Stimulated activated CD4-positive, alpha-beta T cell treated with anti-CD3 and anti-CD28 coated beads, TNF-alpha, amount 100 ng/mL, for 48 hours (primary cell): Measurements from ENCODE around the gene TYW1.
"Not testable (repeated sequence)": the region's sequence is repeated elsewhere in the genome, so short reads cannot be mapped to it uniquely, and the experiment has no call there.

Experiments used
- DNase-seq, 3 donors: peaks; one replicate each; pipeline ENCODE4 v3.0.0-alpha.2; 2020; ENCODE audit warnings: low read depth in 3 of 3

The TYW1 gene, protein sequence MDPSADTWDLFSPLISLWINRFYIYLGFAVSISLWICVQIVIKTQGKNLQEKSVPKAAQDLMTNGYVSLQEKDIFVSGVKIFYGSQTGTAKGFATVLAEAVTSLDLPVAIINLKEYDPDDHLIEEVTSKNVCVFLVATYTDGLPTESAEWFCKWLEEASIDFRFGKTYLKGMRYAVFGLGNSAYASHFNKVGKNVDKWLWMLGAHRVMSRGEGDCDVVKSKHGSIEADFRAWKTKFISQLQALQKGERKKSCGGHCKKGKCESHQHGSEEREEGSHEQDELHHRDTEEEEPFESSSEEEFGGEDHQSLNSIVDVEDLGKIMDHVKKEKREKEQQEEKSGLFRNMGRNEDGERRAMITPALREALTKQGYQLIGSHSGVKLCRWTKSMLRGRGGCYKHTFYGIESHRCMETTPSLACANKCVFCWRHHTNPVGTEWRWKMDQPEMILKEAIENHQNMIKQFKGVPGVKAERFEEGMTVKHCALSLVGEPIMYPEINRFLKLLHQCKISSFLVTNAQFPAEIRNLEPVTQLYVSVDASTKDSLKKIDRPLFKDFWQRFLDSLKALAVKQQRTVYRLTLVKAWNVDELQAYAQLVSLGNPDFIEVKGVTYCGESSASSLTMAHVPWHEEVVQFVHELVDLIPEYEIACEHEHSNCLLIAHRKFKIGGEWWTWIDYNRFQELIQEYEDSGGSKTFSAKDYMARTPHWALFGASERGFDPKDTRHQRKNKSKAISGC

DNA sequence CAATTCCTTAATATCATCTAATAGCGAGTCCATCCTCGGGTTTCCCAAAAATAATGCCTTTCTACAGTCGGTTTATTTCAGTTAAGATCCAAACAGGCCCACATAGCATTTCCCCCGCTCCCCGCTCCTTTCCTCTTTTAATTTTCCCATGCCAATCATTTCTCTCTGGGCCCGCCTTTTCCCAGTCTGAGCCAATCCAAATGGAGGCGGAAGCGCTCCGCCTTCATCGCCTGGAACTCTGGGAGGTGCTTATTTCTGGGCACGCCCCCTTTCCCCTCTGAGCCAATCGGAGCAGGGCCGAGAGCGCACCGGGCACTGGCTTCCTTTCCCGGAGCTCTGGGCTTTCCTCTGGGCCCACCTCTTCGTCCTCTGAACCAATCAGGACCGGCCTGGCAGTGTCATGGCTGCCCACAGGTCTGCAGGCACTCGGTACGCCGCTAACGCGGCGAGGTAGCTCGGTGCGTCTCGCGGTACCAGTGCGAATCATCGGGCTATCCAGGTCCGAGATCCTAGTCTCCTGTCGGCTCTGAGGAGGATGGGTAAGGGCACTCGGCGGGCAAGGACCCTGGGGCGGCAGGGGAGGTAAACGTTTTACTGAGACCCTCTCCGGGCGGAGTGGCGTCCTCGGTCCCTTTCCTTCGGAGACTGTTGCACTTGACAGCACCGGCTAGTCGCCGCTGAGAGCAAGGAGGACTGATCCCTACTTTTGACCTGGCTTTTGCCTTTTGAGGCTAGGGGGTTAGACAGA is at the start of gene TYW1:
TYW1 (plus strand) TSS at position 390 of the 748 bp plus-strand sequence; CDS start at position 536, 146 bp downstream.
- peak; percentile 95 to 98 (median 97) for DNase-seq

DNA sequence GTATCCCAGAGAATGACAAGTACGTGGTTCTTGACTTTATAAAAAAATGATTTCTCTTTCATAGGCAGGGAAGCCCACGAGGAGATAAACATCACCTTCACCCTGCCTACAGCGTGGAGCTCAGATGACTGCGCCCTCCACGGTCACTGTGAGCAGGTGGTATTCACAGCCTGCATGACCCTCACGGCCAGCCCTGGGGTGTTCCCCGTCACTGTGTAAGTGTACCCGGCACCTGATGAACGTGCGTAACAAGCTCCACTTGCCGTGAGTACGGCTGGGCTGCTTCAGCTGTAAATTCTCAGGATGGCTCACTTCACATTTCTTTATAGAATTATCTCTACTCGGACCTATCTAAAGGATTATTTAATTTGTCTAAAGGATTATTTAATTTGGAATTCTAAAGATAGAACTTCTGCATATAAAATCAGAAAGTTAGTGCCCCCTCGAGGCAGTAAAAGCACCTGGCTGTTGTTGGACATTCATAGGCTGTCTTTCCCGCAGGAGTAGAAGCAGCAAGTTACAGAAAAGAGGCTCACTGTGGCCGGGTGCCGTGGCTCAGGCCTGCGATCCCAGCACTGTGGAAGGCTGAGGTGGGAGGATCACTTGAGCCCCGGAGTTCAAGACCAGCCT is 48.0 kb upstream of the TYW1 start:
- no peak for DNase-seq

DNA sequence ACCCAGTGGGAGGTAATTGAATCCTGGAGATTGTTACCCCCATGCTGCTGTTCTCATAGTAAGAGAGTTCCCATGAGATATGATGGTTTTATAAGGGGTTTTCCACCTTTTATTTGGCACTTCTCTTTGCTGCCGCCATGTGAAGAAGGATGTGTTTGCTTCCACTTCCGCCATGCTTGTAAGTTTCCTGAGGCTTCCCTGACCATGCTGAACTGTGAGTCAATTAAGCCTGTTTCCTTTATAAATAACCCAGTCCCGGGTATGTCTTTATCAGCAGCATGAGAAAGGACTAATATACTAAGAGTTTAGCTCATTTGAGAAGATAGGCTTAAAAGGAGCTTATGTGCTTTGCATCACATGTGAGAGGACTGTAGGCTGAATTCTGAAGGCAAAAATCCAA is 46.3 kb upstream of the TYW1 start:
- DNase-seq, result no peak

DNA sequence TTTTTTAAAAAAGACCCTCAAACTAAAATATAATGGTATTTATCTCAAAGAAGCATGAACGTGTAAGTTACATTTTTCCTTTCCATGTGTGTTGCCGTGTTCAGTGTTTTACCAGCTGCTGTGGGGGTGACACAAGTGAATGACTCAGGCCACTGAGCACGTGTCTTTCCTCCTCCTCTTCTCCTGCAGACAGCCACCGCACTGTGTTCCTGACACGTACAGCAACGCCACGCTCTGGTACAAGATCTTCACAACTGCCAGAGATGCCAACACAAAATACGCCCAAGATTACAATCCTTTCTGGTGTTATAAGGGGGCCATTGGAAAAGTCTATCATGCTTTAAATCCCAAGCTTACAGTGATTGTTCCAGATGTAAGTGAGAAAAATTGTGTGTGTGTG is 45.9 kb upstream of the TYW1 start:
- no peak for DNase-seq

DNA sequence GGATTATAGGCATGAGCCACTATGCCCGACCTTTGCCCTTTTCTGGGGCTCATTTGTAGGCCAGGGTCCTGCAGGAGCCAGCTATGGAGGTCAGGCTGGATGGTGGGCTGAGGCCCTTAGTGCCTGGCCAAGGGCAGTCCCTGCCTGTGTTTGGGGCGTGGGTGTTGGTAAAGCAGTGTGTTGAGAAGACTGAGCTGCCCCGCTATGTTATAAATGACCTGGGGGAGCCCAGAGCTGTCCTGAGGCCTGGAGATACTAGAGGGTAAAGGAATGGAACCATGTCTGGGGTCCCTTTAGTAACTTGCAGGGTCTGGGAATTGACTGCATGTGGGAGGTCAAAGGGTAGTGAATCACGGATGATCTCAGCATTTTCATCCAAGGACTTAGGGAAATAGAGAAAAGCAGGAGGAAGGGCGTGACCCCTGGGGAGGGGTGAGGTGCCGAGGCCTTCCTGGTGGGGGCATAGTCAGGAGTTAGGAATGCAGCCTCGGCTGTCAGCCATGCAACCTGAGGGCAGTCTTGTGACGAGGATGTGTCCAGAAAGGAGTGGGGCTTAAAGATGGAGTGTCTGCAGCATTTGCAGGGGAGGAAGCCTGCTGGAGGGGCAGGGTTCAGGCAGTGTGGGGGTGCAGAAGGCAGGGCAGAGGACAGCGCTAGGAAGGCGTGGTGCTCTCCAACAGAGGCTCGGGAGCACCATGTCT is 44.1 kb upstream of the TYW1 start:
- DNase-seq, result no peak

DNA sequence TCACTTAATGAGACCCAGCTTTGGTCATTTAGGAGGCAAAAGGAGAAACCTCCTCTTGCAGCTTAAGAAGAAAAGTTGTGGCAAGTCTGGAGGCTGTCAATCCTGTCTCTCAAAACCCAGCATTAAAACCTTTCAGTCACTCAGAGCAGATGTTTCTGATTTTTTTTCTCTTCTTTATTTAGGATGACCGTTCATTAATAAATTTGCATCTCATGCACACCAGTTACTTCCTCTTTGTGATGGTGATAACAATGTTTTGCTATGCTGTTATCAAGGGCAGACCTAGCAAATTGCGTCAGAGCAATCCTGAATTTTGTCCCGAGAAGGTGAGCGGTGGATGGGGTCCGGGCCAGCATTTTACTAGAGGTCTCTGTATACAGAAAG is 43.6 kb upstream of the TYW1 start:
- no peak for DNase-seq

DNA sequence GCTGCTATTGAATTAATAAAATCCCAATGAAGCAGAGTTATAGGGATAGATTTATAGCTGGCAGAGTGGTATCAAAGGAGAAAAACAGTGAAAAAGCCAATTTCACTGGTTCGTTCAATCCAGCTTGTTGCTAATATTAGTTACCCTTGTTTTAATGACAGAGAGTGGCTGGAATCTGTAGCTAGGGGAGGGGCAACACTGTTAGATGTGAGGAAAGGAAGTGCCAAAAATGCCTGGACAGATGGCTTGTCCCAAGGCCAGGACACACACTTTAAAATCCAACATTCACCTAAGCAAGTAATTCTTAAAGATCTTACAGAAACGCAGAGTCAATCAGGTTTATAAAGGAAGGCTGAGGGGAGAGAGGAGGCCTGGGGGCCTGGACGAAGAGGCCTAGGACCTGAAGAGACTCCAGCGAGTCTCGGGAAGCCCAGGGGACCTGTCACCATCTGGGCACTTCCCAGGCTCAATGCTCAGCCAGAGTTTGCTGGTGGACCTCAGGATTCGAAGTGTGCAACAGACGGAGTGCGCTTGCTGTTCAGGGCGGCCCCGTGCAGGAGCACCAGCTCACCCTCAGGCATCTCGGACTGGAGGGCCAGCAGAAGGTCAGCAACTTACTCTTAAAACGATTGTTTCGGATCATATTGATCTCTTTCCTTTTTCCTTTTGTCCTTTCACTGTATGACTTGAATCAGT is 38.9 kb upstream of the TYW1 start:
- DNase-seq, result no peak

DNA sequence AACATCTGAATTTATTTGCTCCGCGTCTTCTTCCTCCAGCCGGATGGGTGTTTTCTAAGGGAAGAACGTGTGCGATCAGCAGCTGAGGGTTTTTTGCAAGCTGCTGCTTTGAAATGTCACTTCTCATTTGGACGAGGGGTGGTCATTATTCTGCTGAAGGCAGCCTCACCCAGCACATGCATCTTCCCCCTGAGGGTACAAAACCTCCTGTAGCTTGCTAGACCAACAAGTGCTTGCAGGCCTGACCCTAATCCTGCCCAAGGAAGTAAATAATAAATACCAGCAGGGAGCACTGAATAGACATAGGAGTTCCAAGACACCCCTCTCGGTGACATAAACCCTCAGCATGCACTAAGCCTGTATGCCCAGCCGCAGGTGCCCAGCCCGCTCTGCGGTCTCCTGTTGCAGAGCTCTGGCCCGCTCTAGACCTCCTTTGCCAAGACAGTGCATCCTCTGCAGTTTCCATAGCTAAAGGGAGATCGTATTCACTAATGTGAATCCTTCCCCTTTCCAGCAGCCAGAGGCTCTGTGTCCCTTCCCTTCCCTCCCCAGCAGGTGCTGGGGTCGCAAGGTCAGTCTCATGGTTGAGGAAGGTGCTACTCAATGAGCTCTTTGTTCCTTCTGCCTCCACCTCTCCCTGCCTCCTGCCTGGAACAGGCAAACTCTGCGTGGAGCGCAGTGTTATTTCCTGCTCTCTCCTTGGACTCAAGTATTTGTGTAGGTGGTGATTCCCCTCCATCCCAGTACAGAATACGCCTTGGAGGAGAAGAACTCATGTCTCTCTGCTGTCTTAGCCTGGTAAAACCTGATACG is 37.9 kb upstream of the TYW1 start:
- no peak for DNase-seq

DNA sequence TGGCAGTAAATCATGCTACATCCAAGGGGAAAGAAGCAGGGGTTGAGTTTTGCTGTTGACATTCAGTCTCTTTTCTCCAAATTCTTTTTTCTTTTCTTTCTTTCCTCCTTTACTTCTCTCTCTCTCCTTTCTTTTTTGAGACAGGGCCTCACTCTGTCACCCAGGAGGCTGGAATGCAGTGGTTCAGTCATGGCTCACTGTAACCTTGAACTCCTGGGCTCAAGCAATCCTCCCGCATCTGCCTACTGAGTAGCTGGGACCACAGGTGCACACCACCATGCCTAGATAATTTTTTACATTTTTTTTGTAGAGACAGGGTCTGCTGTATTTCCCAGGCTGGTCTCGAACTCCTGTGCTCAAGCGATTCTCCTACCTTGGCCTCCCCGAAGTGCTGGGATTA is 36.4 kb upstream of the TYW1 start:
- DNase-seq, result no peak

DNA sequence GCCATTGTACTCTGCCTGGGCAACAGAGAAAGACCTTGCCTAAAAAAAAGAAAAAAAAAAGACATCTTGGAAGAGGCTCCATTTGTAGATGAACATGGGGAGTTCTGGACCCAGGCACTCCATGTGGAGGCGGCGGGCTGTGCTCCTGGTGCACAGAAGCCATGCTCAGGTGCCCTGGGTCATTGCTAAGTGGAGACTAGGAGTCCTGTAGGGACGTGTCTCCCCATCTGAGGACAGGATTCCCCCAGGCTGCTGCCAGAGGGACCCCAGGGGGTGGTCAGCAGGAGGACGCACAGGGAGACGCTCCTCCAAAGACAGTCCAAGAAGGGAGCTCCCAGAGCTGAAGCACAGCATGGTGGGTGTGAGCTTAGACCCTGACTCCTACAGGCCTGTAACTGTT is 35.5 kb upstream of the TYW1 start:
- no peak for DNase-seq

DNA sequence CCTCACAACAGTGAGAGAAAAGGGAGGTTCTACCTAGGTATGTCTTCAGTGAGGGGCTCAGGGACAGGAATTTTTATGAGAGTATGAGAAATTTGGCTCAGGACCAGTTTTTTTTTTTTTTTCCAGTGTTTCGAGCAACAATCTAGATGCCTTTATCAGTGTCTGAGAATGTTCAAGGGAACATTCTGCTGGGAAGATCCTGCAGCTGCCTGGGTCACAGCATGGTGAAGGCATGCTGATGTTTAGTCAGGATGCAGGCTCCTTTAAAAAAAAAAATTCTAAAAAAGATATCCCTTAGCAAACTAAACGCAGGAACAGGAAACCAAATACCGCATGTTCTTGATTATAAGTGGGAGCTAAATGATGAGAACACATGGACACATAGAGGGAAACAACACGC is 32.2 kb upstream of the TYW1 start:
- no peak for DNase-seq

DNA sequence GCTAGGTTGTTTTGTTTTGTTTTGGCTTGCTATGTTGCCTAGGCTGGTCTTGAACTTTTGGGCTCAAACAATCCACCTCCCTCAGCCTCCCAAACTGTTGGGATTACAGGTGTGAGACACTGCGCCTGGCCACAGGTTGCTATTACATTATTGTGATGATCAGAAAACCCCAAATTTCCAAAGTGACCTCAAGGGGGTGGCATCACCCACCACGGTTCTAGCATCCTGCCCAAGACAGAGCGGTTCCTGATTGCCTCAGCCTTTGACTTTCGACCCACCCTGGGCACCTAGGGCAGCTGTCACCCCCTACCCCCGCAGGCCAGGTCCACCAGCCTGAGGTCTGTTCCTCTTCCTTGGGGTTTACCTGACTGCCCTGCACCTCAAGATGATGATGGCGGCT is 29.6 kb upstream of the TYW1 start:
- DNase-seq, result no peak

DNA sequence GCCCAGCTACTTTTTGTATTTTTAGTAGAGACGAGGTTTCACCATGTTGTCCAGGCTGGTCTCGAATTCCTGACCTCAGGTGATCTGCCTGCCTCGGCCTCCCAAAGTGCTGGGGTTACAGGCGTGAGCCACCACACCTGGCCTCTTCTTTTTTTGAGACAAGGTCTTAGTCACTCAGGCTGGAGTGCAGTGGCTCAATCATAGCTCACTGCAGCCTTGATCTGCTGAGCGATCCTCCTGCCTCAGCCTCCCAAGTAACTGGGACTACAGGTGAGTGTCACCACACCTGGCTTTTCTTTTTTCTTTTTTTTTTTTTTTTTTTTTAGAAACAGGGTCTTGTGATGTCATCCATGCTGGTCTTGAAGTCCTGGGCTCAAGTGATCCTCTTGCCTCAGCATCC is 27.6 kb upstream of the TYW1 start:
- not testable (repeated sequence) for DNase-seq

DNA sequence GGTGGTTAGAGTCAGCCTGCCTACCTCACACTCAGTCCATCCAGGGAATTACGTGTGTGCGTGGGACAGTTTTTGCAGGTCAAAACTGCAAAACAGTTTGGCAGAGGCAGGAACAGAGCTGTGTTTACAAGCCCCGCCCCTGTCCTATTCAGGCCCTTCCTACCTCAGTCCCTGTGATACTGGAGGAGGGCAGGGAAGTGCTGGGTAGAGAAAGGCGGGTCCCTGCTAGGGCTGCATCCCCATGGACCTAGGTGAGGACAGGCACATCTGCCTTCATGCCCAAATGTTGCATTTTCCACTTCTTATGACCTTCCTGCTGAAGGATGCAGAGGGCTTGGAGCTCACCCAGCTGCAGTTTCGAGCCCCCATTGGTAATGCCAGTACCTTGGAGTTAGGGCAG is 26.3 kb upstream of the TYW1 start:
- no peak for DNase-seq

DNA sequence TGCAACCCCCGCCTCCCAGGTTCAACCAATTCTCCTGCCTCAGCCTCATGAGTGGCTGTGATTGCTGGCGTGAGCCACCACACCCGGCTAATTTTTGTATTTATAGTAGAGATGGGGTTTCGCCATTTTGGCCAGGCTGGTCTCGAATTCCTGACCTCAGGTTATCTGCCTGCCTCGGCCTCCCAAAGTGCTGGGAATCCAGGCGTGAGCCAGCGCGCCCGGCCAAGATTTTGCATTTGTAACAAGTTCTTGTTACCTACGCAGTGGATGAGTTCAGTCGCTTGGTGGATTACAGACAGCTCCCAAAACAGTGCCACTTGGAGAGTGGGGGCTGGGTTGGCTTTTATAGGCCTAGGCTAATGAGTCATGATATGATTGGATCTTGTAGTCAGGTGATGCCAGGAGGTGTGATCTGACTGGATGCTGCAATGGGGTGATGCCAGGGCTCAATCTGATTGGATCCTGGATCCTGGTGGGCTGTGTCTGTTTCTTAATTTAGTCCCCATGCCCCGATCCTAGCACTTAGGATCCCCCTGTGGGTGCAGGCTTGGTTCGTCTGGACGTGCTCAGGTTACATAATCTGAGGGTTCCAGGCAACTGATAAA is 21.5 kb upstream of the TYW1 start:
- no peak for DNase-seq

DNA sequence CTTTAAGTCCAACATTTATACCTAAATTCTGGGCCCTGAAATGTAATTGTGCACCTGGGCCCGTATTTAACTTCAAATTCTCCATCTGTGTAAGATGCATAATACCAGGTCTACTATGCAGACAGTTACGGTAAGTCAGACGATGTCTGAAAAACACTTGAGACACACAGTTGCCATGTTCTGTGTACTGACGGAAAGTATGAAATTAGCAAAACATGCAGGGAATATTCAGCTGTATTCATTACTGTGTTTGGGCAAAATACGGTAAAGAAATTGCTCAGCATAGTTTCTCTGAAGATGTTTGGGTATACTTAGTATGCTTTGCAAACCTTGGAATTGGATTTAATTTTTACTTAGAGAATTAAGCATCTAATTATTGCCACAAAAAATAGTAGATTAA is 18.3 kb upstream of the TYW1 start:
- not testable (repeated sequence) for DNase-seq

DNA sequence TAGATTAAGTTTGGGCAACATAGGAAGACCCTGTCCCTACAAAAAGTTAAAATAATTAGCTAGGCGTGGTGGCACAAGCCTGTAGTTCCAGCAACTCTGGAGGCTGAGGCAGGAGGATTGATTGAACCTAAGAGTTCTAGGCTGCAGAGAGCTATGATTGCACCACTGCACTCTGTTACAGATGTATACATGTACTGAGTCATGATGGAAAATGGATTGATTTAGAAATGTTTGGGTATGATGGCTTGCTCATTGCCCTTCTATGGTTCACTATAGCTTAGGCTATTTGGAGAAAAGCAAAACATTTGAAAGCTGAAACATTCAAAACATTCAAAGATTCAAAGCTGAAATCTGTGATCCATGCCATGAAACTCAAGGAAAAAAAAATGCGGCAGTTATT is 17.6 kb upstream of the TYW1 start:
- DNase-seq, result not testable (repeated sequence)

DNA sequence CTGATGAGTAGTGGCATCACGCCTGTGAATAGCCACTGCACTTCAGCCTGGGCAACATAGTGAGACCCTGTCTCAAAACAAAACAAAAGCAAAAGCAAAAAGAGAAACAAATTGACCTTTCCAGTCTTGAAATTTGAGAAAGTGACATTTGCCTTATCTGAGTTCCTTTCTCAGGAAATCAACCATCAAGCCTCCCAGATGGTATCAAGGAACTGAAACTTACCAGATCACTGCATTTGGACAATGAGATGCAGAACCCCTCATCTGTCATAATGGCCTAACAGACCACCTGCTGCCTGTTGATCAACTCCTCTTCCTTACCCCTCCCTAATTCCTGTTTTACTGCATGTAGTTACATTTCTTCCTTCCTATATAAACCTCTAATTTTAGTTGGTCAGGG is 16.3 kb upstream of the TYW1 start:
- DNase-seq, result not testable (repeated sequence)

DNA sequence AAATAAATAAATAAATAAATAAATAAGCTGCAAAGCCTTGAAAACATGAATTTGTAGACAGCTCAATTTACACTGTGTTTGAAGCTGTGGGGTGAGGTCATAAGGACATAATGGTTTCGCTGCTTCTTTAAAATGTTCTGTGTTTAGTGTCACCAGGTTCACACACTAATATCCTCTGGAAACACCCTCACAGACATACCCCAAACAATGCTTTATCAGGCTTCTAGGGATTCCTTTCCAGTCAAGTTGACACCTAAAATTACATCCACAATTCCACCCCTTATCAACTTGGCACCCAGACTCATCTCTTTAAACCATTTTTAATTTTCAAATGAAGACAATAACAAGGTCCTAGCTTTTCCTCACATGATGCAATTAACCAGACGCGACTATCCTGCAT is 7.1 kb upstream of the TYW1 start:
- DNase-seq, result not testable (repeated sequence)

DNA sequence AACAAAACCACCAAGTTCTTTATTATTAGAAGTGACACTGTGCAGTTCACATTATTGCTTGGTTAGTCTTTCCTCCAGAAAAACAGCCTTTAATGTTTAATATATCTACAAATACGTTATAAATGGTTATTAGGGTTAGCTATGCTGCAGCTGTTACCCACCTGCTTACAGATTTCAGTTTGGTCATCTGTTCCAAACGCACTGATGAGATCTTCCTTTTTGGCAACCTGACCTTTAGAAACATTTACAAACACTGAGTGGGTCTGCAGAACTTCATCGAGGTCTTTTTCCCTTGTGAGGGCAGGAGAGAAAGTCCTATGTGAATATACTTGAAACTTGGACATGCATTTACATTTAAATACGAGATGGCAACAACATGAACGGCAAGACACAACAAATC is 2.6 kb upstream of the TYW1 start:
- DNase-seq, result not testable (repeated sequence)
